ENCODE results near the gene GPRC5C.
"Not testable (repeated sequence)": the region's sequence is repeated elsewhere in the genome, so short reads cannot be mapped to it uniquely, and the experiment has no call there.

The GPRC5C gene

GRCh38 chr17:74396567-74396966 lies 35.3 kb upstream of the GPRC5C start:
- no peak for ATAC-seq (ENCODE audit: low read depth)
- Histone ChIP-seq H3K4me3 (ENCODE audit: severe bottlenecking) (no peak overlapping the region), H3K9me3 (ENCODE audit: severe bottlenecking) (no peaks in the 10 kb centered on the region), H3K27me3 (ENCODE audit: insufficient read depth, poor library complexity, severe bottlenecking) (no peaks in the 10 kb centered on the region), H3K27ac (ENCODE audit: poor library complexity, severe bottlenecking) (no peak overlapping the region), H3K4me1 (ENCODE audit: insufficient read depth, poor library complexity, severe bottlenecking) (no peaks in the 10 kb centered on the region), H3K36me3 (ENCODE audit: low read depth) (no peaks in the 10 kb centered on the region)
- no peak for DNase-seq (ENCODE audit: low spot score)
- TF ChIP-seq, protein P1, sequence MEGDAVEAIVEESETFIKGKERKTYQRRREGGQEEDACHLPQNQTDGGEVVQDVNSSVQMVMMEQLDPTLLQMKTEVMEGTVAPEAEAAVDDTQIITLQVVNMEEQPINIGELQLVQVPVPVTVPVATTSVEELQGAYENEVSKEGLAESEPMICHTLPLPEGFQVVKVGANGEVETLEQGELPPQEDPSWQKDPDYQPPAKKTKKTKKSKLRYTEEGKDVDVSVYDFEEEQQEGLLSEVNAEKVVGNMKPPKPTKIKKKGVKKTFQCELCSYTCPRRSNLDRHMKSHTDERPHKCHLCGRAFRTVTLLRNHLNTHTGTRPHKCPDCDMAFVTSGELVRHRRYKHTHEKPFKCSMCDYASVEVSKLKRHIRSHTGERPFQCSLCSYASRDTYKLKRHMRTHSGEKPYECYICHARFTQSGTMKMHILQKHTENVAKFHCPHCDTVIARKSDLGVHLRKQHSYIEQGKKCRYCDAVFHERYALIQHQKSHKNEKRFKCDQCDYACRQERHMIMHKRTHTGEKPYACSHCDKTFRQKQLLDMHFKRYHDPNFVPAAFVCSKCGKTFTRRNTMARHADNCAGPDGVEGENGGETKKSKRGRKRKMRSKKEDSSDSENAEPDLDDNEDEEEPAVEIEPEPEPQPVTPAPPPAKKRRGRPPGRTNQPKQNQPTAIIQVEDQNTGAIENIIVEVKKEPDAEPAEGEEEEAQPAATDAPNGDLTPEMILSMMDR (IDR thresholded peaks at IDR 0.05; ENCODE audit: poor library complexity, severe bottlenecking), result no peak

DNA sequence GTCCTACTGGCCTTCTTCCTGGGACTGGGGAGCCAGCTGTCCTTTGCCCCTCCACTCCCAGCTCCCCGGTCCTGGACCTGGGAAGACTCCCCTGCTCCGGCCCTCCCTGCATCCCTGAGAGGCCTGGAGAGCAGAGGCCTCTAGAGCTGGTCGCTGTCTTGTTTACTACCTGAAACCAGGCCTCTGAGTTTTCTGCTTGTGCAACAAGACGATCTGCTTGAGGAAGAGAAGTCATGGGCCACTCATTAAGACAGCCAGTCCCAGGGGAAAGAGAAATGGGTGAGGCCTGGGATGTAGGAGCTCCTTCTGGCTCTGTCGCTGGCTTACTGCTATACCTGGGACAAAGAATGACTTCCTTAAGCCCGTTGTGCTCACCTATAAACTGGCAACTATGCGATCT lies 29.8 kb upstream of the GPRC5C start:
- ATAC-seq (ENCODE audit: low read depth), result no peak

GRCh38 chr17:74403512-74404137 lies 28.3 kb upstream of the GPRC5C start:
- Histone ChIP-seq H3K27ac (ENCODE audit: poor library complexity, severe bottlenecking) (no peak overlapping the region), H3K4me1 (ENCODE audit: insufficient read depth, poor library complexity, severe bottlenecking) (no peaks in the 10 kb centered on the region), H3K27me3 (ENCODE audit: insufficient read depth, poor library complexity, severe bottlenecking) (no peaks in the 10 kb centered on the region), H3K4me3 (ENCODE audit: severe bottlenecking) (no peak overlapping the region), H3K9me3 (ENCODE audit: severe bottlenecking) (no peaks in the 10 kb centered on the region), H3K36me3 (ENCODE audit: low read depth) (no peaks in the 10 kb centered on the region)
- ATAC-seq (ENCODE audit: low read depth) (no peak), DNase-seq (ENCODE audit: low spot score) (no peak)
- TF ChIP-seq, protein P1 (IDR thresholded peaks at IDR 0.05; ENCODE audit: poor library complexity, severe bottlenecking), result no peak

More for the DNA sequence above, 29.8 kb upstream of the GPRC5C start:
- no peak overlapping the region for H3K4me3 ChIP-seq (ENCODE audit: severe bottlenecking)
- H3K36me3 ChIP-seq (ENCODE audit: low read depth), result no peaks in the 10 kb centered on the region
- TF ChIP-seq, protein P1 (IDR thresholded peaks at IDR 0.05; ENCODE audit: poor library complexity, severe bottlenecking), result no peak
- H3K9me3 ChIP-seq (ENCODE audit: severe bottlenecking), result no peaks in the 10 kb centered on the region
- no peaks in the 10 kb centered on the region for H3K4me1 ChIP-seq (ENCODE audit: insufficient read depth, poor library complexity, severe bottlenecking)
- no peaks in the 10 kb centered on the region for H3K27me3 ChIP-seq (ENCODE audit: insufficient read depth, poor library complexity, severe bottlenecking)
- no peak for DNase-seq (ENCODE audit: low spot score)
- no peak overlapping the region for H3K27ac ChIP-seq (ENCODE audit: poor library complexity, severe bottlenecking)

GRCh38 chr17:74404218-74404617 lies 27.7 kb upstream of the GPRC5C start:
- no peak overlapping the region for H3K4me3 ChIP-seq (ENCODE audit: severe bottlenecking)
- no peaks in the 10 kb centered on the region for H3K9me3 ChIP-seq (ENCODE audit: severe bottlenecking)
- TF ChIP-seq, protein P1 (IDR thresholded peaks at IDR 0.05; ENCODE audit: poor library complexity, severe bottlenecking), result no peak
- no peaks in the 10 kb centered on the region for H3K27me3 ChIP-seq (ENCODE audit: insufficient read depth, poor library complexity, severe bottlenecking)
- H3K36me3 ChIP-seq (ENCODE audit: low read depth), result no peaks in the 10 kb centered on the region
- H3K27ac ChIP-seq (ENCODE audit: poor library complexity, severe bottlenecking), result no peak overlapping the region
- DNase-seq (ENCODE audit: low spot score) (no peak), ATAC-seq (ENCODE audit: low read depth) (no peak)
- no peaks in the 10 kb centered on the region for H3K4me1 ChIP-seq (ENCODE audit: insufficient read depth, poor library complexity, severe bottlenecking)

DNA sequence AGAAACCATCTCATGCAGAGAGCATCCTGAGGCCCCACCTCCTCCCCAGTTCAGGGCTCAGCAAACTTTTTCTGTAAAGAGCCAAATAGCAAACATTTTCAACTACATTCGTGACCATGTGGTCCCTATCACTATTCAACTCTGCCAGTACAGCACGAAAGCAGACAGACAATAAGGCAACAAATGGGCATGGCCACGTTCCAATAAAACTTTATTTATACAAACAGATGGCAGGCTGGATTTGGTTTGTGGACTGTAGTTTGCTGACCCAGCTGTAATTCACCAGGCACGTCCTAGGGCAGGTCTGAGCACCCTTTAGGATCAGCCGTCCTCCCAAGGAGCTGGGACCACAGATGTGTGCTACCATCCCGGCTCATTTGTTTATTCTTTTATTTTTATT lies 27.1 kb upstream of the GPRC5C start:
- TF ChIP-seq, protein P1 (IDR thresholded peaks at IDR 0.05; ENCODE audit: poor library complexity, severe bottlenecking), result no peak
- Histone ChIP-seq H3K27ac (ENCODE audit: poor library complexity, severe bottlenecking) (no peak overlapping the region), H3K27me3 (ENCODE audit: insufficient read depth, poor library complexity, severe bottlenecking) (no peaks in the 10 kb centered on the region), H3K36me3 (ENCODE audit: low read depth) (no peaks in the 10 kb centered on the region), H3K4me1 (ENCODE audit: insufficient read depth, poor library complexity, severe bottlenecking) (no peaks in the 10 kb centered on the region), H3K9me3 (ENCODE audit: severe bottlenecking) (no peaks in the 10 kb centered on the region), H3K4me3 (ENCODE audit: severe bottlenecking) (no peak overlapping the region)
- ATAC-seq (ENCODE audit: low read depth) (no peak), DNase-seq (ENCODE audit: low spot score) (no peak)

DNA sequence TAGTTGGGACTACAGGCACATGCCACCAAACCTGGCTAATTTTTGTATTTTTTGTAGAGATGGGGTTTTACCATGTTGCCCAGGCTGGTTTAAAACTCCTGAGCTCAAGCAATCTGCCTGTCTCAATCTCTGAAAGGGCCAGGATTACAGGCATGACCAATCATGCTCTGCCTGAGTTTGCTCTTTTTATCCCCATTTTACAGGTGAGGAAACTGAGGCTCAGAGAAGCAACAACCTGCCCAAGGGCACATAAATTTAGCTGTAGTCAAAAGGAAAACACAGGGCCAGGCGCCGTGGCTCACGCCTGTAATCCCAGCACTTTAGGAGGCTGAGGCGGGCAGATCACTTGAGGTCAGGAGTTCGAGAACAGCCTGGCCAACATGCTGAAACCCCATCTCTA lies 26.6 kb upstream of the GPRC5C start:
- H3K4me3 ChIP-seq (ENCODE audit: severe bottlenecking); ATAC-seq (ENCODE audit: low read depth): not testable (repeated sequence)

More for the DNA sequence above, 26.6 kb upstream of the GPRC5C start:
- H3K27me3 ChIP-seq (ENCODE audit: insufficient read depth, poor library complexity, severe bottlenecking); H3K4me1 ChIP-seq (ENCODE audit: insufficient read depth, poor library complexity, severe bottlenecking); H3K9me3 ChIP-seq (ENCODE audit: severe bottlenecking); DNase-seq (ENCODE audit: low spot score); H3K36me3 ChIP-seq (ENCODE audit: low read depth); H3K27ac ChIP-seq (ENCODE audit: poor library complexity, severe bottlenecking): not testable (repeated sequence)

All from RWPE2 (cell line).